ENCODE measurements around the gene DISP3.

DNA sequence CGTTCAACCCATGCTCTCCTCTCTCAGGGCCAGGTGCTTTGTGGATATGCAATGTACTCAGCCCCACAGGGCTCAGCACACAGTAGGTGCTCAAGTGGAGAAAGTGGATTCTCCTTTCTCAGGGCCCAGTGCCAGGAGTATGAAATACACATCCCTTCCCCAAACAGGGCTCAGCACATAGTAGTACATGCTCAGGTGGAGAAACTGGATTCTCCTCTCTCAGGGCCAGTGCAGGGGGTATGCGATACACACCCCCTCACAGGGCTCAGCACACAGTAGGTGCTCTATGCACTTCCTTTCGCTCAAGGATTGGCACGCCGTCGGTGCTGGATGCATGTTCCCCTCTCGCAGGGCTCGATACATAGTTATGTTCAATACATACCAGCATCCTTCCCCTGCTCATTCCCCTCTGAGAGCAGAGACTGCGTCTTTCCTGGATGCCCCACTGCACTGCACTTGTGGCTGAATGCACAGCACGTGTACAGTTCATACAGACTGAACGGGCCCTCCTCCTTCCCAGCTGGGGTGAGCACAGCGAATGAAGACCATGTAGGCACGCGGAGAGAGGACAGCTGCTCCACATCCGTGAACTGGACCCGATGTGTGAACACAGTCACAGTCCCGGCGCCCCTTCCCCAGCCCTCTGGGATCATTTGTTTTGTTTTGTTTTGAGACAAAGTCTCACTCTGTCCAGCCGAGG, 16.6 kb upstream of the DISP3 start:
- TF ChIP-seq, protein P1, sequence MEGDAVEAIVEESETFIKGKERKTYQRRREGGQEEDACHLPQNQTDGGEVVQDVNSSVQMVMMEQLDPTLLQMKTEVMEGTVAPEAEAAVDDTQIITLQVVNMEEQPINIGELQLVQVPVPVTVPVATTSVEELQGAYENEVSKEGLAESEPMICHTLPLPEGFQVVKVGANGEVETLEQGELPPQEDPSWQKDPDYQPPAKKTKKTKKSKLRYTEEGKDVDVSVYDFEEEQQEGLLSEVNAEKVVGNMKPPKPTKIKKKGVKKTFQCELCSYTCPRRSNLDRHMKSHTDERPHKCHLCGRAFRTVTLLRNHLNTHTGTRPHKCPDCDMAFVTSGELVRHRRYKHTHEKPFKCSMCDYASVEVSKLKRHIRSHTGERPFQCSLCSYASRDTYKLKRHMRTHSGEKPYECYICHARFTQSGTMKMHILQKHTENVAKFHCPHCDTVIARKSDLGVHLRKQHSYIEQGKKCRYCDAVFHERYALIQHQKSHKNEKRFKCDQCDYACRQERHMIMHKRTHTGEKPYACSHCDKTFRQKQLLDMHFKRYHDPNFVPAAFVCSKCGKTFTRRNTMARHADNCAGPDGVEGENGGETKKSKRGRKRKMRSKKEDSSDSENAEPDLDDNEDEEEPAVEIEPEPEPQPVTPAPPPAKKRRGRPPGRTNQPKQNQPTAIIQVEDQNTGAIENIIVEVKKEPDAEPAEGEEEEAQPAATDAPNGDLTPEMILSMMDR (conservative IDR thresholded peaks at IDR 0.05; ENCODE audit: low read depth, low read length) = no peak
- TF ChIP-seq CEBPB (IDR thresholded peaks at IDR 0.05; ENCODE audit: low read depth, low read length) (no peak), RAD21 (IDR thresholded peaks at IDR 0.05; ENCODE audit: low read length) (no peak), POLR2A (IDR thresholded peaks at IDR 0.05; ENCODE audit: low read depth, low read length) (no peak), MAZ (IDR thresholded peaks at IDR 0.05; ENCODE audit: borderline replicate concordance, low read depth, low read length) (no peak)

Measured in IMR-90 (cell line).